Endothelial cell of umbilical vein (primary cell): ENCODE data around the gene QRFP. TPM values are rescaled to one million over a fixed set of nuclear protein-coding genes. Genes with fewer than 3 reads are reported as not detected.

Source experiments
- BruUV-seq: library from RNA; stranded (reverse); fragments of 400-500 nt; replicated peaks from 2 replicates; lab custom pipeline; 2021; lab: Mats Ljungman, UMichigan
- CTCF ChIA-PET: fragments of 300-600, 350-600 bp; sonication (Branson Sonifier 250); formaldehyde crosslinking; loops from one replicate; lab custom pipeline; 2021; ENCODE audit warnings: antibody characterized with exemption, inconsistent platforms; lab: Charles Lee
- POLR2A ChIA-PET: fragments of 300-600, 350-600 bp; sonication (Branson Sonifier 250); formaldehyde crosslinking; loops from one replicate; lab custom pipeline; 2021; ENCODE audit warnings: antibody characterized with exemption, inconsistent platforms; lab: Charles Lee
- DNase-seq: peaks from one replicate; pipeline ENCODE4 v3.0.0-alpha.2; 2011; ENCODE audit warnings: low read depth, low spot score
- FAIRE-seq: peaks from 2 replicates; lab custom pipeline; 2011; peaks lifted over from hg19 to GRCh38; lab: Jason Lieb, UNC
- H2AFZ ChIP-seq: 2 replicates; pipeline ENCODE4 v1.6.0; 2012; ENCODE audit warnings: low read depth, low read length, control low read depth, inconsistent platforms
- H3K27ac ChIP-seq: 2 replicates; pipeline ENCODE4 v1.5.1; 2011; ENCODE audit warnings: low read depth, mild to moderate bottlenecking, control low read depth, low read length, moderate library complexity; ENCODE audit not compliant: insufficient read depth
- H3K27me3 ChIP-seq, 2 experiments: 2 replicates each; pipeline versions ENCODE4 v1.6.0 to v1.6.1; 2011; ENCODE audit warnings: low read length in 2 of 2, mixed read lengths in 1 of 2; ENCODE audit not compliant: control insufficient read depth in 2 of 2, insufficient read depth in 2 of 2
- H3K36me3 ChIP-seq, 2 experiments: 2 replicates in 1 of 2; 3 replicates in 1 of 2; pipeline ENCODE4 v1.5.1; 2011; ENCODE audit warnings: low read length in 2 of 2, mild to moderate bottlenecking in 1 of 2, moderate library complexity in 1 of 2; ENCODE audit not compliant: control insufficient read depth in 2 of 2, insufficient read depth in 2 of 2; ENCODE audit errors: extremely low read depth in 1 of 2
- H3K4me1 ChIP-seq: 3 replicates; pipeline ENCODE4 v1.5.1; 2011; ENCODE audit warnings: mild to moderate bottlenecking, low read length; ENCODE audit not compliant: control insufficient read depth, insufficient read depth; ENCODE audit errors: extremely low read depth
- H3K4me2 ChIP-seq: 2 replicates; pipeline ENCODE4 v1.6.1; 2011; ENCODE audit warnings: low read length, control low read depth, mixed read lengths; ENCODE audit not compliant: insufficient read depth
- H3K4me3 ChIP-seq, 3 experiments: fragments of 200-600 bp in 1 of 3; sonication (generic), shearing (Covaris generic) in 1 of 3; replicated peaks in 1 of 3; 2 replicates each; pipeline ENCODE4 v1.5.1; 2011 to 2016; ENCODE audit warnings: control low read depth in 3 of 3, low read length in 3 of 3, mild to moderate bottlenecking in 2 of 3, inconsistent platforms in 1 of 3, low read depth in 1 of 3, moderate library complexity in 1 of 3; ENCODE audit not compliant: insufficient read depth in 1 of 3
- H3K79me2 ChIP-seq: 2 replicates; pipeline ENCODE4 v1.6.0; 2012; ENCODE audit warnings: low read length, inconsistent platforms; ENCODE audit not compliant: control insufficient read depth, insufficient read depth
- H3K9ac ChIP-seq: replicated peaks from 2 replicates; pipeline ENCODE3; 2011; ENCODE audit warnings: low read length, control low read depth; ENCODE audit not compliant: insufficient read depth; ENCODE audit errors: extremely low read depth
- H3K9me1 ChIP-seq: replicated peaks from 3 replicates; pipeline ENCODE4 v1.6.0; 2011; ENCODE audit warnings: mild to moderate bottlenecking, low read length; ENCODE audit not compliant: control insufficient read depth, insufficient read depth; ENCODE audit errors: extremely low read depth
- H3K9me3 ChIP-seq: replicated peaks from 2 replicates; pipeline ENCODE4 v1.5.1; 2012; ENCODE audit warnings: low read length, inconsistent platforms; ENCODE audit not compliant: control insufficient read depth, insufficient read depth
- H4K20me1 ChIP-seq: replicated peaks from 2 replicates; pipeline ENCODE3; 2011; ENCODE audit warnings: mild to moderate bottlenecking, low read length; ENCODE audit not compliant: control insufficient read depth, insufficient read depth; ENCODE audit errors: extremely low read depth
- FOS ChIP-seq: IDR thresholded peaks from 2 replicates; pipeline ENCODE4 v1.6.1; 2011; ENCODE audit warnings: mild to moderate bottlenecking, low read length, moderate library complexity, borderline replicate concordance; ENCODE audit not compliant: insufficient read depth
- GATA2 ChIP-seq: IDR thresholded peaks from 2 replicates; pipeline ENCODE4 v1.7.0; 2011; ENCODE audit warnings: low read depth, mild to moderate bottlenecking, moderate library complexity, mixed read lengths, low read length; ENCODE audit not compliant: insufficient read length, insufficient read depth
- MAX ChIP-seq: IDR thresholded peaks from 2 replicates; pipeline ENCODE4 v1.6.1; 2011; ENCODE audit not compliant: insufficient read depth, insufficient read length
- MYC ChIP-seq: IDR thresholded peaks from one replicate; pipeline ENCODE4 v1.6.1; 2011; ENCODE audit warnings: mild to moderate bottlenecking, low read depth, low read length
- POLR2AphosphoS5 ChIP-seq: IDR thresholded peaks from 2 replicates; pipeline ENCODE4 v1.6.1; 2012; ENCODE audit warnings: low read depth, mild to moderate bottlenecking, control low read depth, low read length, moderate library complexity; ENCODE audit not compliant: insufficient read depth
- dilution Hi-C: fragments of 300-500 bp; cut with MboI; formaldehyde crosslinking; loops from one replicate; pipeline ENCODE4 v1.15.0; 2019; ENCODE audit warnings: low sequenced_read_pairs; ENCODE audit not compliant: extremely low pct_ligation_motif_present
- intact Hi-C: fragments of 100-400 bp; cut with micrococcal nuclease; formaldehyde crosslinking; loops from one replicate; pipeline ENCODE4 v1.10.0; 2022
- polyA plus RNA-seq, 4 experiments: library from polyadenylated mRNA; depleted of rRNA in 3 of 4; stranded (reverse) in 3 of 4; unstranded in 1 of 4; fragments of >200 nt; gene quantifications; 2 replicates each; pipeline versions ENCODE4 v1.2.1 to v1.2.3, GENCODE V29; 2011 to 2012; ENCODE audit warnings: missing spikeins in 1 of 4
- total RNA-seq: library from RNA; stranded (reverse); gene quantifications from 2 replicates; pipeline ENCODE4 v1.2.3, GENCODE V29; 2021

Gene QRFP
- total and polyA plus RNA-seq, 2 donors (not counting 3 experiments of a cell fraction or from before 2014, with no cell fraction given) = not detected

- H3K36me3 ChIP-seq = peaks cover 33 to 49% of the 10 kb centered on the region in 2 experiments
- ChIA-PET CTCF (interaction anchor here (0.9 to 1.3 kb wide), 3 partner anchors 127 to 175 kb away, joined by 3 to 5 read pairs (median 3); no protein-coding TSS in a partner anchor), POLR2A (no interaction called here)
- H3K79me2 ChIP-seq = peaks cover 46% of the 10 kb centered on the region
- H3K9me3 ChIP-seq = no peaks in the 10 kb centered on the region
- H3K9me1 ChIP-seq = no peaks in the 10 kb centered on the region
- H3K4me2 ChIP-seq = no peak overlapping the region
- no peaks in the 10 kb centered on the region for H4K20me1 ChIP-seq
- FAIRE-seq (no peak), DNase-seq (no peak)
- dilution Hi-C loops (loop anchor here (25.0 kb wide), 1 partner anchor 184 kb away; the partner anchor contains the start of gene EXOSC2), intact Hi-C loops (loop anchor here (2.0 kb wide), 1 partner anchor 69 kb away; no protein-coding TSS in a partner anchor)
- no peak overlapping the region for H3K9ac ChIP-seq
- no TSS peak for BruUV-seq
- no peak overlapping the region for H3K4me3 ChIP-seq
- no peaks in the 10 kb centered on the region for H3K27me3 ChIP-seq
- no peak overlapping the region for H3K27ac ChIP-seq
- H2AFZ ChIP-seq = no peak overlapping the region
- H3K4me1 ChIP-seq = no peaks in the 10 kb centered on the region
- TF ChIP-seq GATA2 (no peak), MAX (no peak), POLR2AphosphoS5 (no peak), MYC (no peak), FOS (no peak)
Measured at GRCh38 chr9:130871395-130872062, 25.1 kb downstream of the QRFP start.
